ENCODE results near the gene UTP25. TPM values are rescaled to one million over a fixed set of nuclear protein-coding genes. Genes with fewer than 3 reads are reported as not detected.

UTP25 gene
- total RNA-seq, 4 donors from 2014 or later, result 3.9 to 4.6 (median 4.2) TPM

- no peaks in the 10 kb centered on the region for H3K9me3 ChIP-seq
- peaks cover 0 to 2% (median 0%) of the 10 kb centered on the region in 3 donors for H3K27me3 ChIP-seq
- DNase-seq (no peak), ATAC-seq (no peak)
- in situ Hi-C loops (cut with MboI; ENCODE audit: low sequenced_read_pairs in 4 of 4), result loop anchor here (25.0 kb wide), 1 partner anchor 442 kb away; no protein-coding TSS in a partner anchor
- H3K36me3 ChIP-seq, result no peaks in the 10 kb centered on the region
- no peak overlapping the region for H3K4me3 ChIP-seq
- no peak overlapping the region for H3K27ac ChIP-seq
- TF ChIP-seq POLR2A (IDR thresholded peaks at IDR 0.05) (no peak), CTCF (IDR thresholded peaks at IDR 0.05 in 4 of 5, conservative IDR thresholded peaks at IDR 0.05 in 1 of 5) (no peak)
- intact Hi-C loops (cut with DNase I; ENCODE audit: low total_unique reads), result no loop called here
- no peaks in the 10 kb centered on the region for H3K4me1 ChIP-seq
These were observed 42.5 kb downstream of the UTP25 start for GRCh38 chr1:209870151-209870831.

- no peak overlapping the region for H3K4me3 ChIP-seq
- no peaks in the 10 kb centered on the region for H3K9me3 ChIP-seq
- ATAC-seq (no peak), DNase-seq (no peak)
- H3K27me3 ChIP-seq, result peaks cover 0 to 2% (median 0%) of the 10 kb centered on the region in 3 donors
- intact Hi-C loops (cut with DNase I; ENCODE audit: low total_unique reads) (no loop called here), in situ Hi-C loops (cut with MboI; ENCODE audit: low sequenced_read_pairs in 4 of 4) (loop anchor here (25.0 kb wide), 1 partner anchor 441 kb away; no protein-coding TSS in a partner anchor)
- no peaks in the 10 kb centered on the region for H3K36me3 ChIP-seq
- TF ChIP-seq CTCF (IDR thresholded peaks at IDR 0.05 in 4 of 5, conservative IDR thresholded peaks at IDR 0.05 in 1 of 5) (no peak), POLR2A (IDR thresholded peaks at IDR 0.05) (no peak)
- H3K4me1 ChIP-seq, result no peaks in the 10 kb centered on the region
- H3K27ac ChIP-seq, result no peak overlapping the region
These were observed 43.2 kb downstream of the UTP25 start for GRCh38 chr1:209871006-209871405.

- ATAC-seq, result no peak
- Histone ChIP-seq H3K27me3 (peaks cover 0 to 2% (median 0%) of the 10 kb centered on the region in 3 donors), H3K9me3 (no peaks in the 10 kb centered on the region), H3K27ac (no peak overlapping the region), H3K36me3 (no peaks in the 10 kb centered on the region), H3K4me3 (no peak overlapping the region), H3K4me1 (no peaks in the 10 kb centered on the region)
- intact Hi-C loops (cut with DNase I; ENCODE audit: low total_unique reads) (no loop called here), in situ Hi-C loops (cut with MboI; ENCODE audit: low sequenced_read_pairs in 4 of 4) (loop anchor here (25.0 kb wide), 1 partner anchor 441 kb away; no protein-coding TSS in a partner anchor)
- no peak for DNase-seq
- TF ChIP-seq CTCF (IDR thresholded peaks at IDR 0.05 in 4 of 5, conservative IDR thresholded peaks at IDR 0.05 in 1 of 5) (no peak), POLR2A (IDR thresholded peaks at IDR 0.05) (no peak)
These were observed 43.7 kb downstream of the UTP25 start for GRCh38 chr1:209871430-209871829.

GRCh38 chr1:209873067-209873799 lies 45.5 kb downstream of the UTP25 start:
- H3K4me3 ChIP-seq, result no peak overlapping the region
- intact Hi-C loops (cut with DNase I; ENCODE audit: low total_unique reads) (no loop called here), in situ Hi-C loops (cut with MboI; ENCODE audit: low sequenced_read_pairs in 4 of 4) (loop anchor here (25.0 kb wide), 1 partner anchor 439 kb away; no protein-coding TSS in a partner anchor)
- H3K27ac ChIP-seq, result no peak overlapping the region
- TF ChIP-seq CTCF (IDR thresholded peaks at IDR 0.05 in 4 of 5, conservative IDR thresholded peaks at IDR 0.05 in 1 of 5) (no peak), POLR2A (IDR thresholded peaks at IDR 0.05) (no peak)
- H3K27me3 ChIP-seq, result peaks cover 0 to 2% (median 0%) of the 10 kb centered on the region in 3 donors
- ATAC-seq (no peak), DNase-seq (no peak)
- H3K9me3 ChIP-seq, result no peaks in the 10 kb centered on the region
- H3K36me3 ChIP-seq, result no peaks in the 10 kb centered on the region
- no peaks in the 10 kb centered on the region for H3K4me1 ChIP-seq
